ENCODE measurements around the gene LRRC27. TPM values are rescaled to one million over a fixed set of nuclear protein-coding genes. Genes with fewer than 3 reads are reported as not detected.
"Not testable (repeated sequence)": the region's sequence is repeated elsewhere in the genome, so short reads cannot be mapped to it uniquely, and the experiment has no call there.

Gene LRRC27
- total RNA-seq, 2 experiments from 2014 or later, result 1.5 to 1.9 TPM

- intact Hi-C loops (cut with micrococcal nuclease), result loop anchor here (10.0 kb wide), 1 partner anchor 254 kb away; no protein-coding TSS in a partner anchor
- not testable (repeated sequence) for H3K27me3 Mint-ChIP-seq (ENCODE audit: low read depth); H3K27ac Mint-ChIP-seq; H3K36me3 Mint-ChIP-seq (ENCODE audit: low read depth); H3K4me3 Mint-ChIP-seq; H3K4me1 Mint-ChIP-seq (ENCODE audit: low read depth); DNase-seq; H3K9me3 Mint-ChIP-seq
- CTCF ChIA-PET, result interaction anchor here (2.1 kb wide), 1 partner anchor 9 kb away, joined by 9 read pairs; no protein-coding TSS in a partner anchor
These were observed 49.0 kb downstream of the LRRC27 start for GRCh38 chr10:132380986-132381385.

- intact Hi-C loops (cut with micrococcal nuclease), result loop anchor here (10.0 kb wide), 1 partner anchor 253 kb away; no protein-coding TSS in a partner anchor
- CTCF ChIA-PET, result interaction anchor here (1.1 to 2.1 kb wide), 2 partner anchors 9 to 22 kb away, joined by 3 to 9 read pairs; no protein-coding TSS in a partner anchor
- peaks cover 4% of the 10 kb centered on the region for H3K4me1 Mint-ChIP-seq (ENCODE audit: low read depth)
- no peaks in the 10 kb centered on the region for H3K36me3 Mint-ChIP-seq (ENCODE audit: low read depth)
- no peak overlapping the region for H3K4me3 Mint-ChIP-seq
- no peak overlapping the region for H3K27ac Mint-ChIP-seq
- no peaks in the 10 kb centered on the region for H3K9me3 Mint-ChIP-seq
- DNase-seq, result no peak
- no peaks in the 10 kb centered on the region for H3K27me3 Mint-ChIP-seq (ENCODE audit: low read depth)
These were observed 49.7 kb downstream of the LRRC27 start for GRCh38 chr10:132381741-132382140.

- intact Hi-C loops (cut with micrococcal nuclease), result loop anchor here (10.0 kb wide), 1 partner anchor 252 kb away; no protein-coding TSS in a partner anchor
- H3K4me3 Mint-ChIP-seq, result no peak overlapping the region
- H3K4me1 Mint-ChIP-seq (ENCODE audit: low read depth), result peaks cover 4% of the 10 kb centered on the region
- no peak for DNase-seq
- CTCF ChIA-PET, result interaction anchor here (1.1 to 2.1 kb wide), 2 partner anchors 10 to 22 kb away, joined by 3 to 9 read pairs; no protein-coding TSS in a partner anchor
- H3K36me3 Mint-ChIP-seq (ENCODE audit: low read depth), result no peaks in the 10 kb centered on the region
- no peaks in the 10 kb centered on the region for H3K27me3 Mint-ChIP-seq (ENCODE audit: low read depth)
- no peaks in the 10 kb centered on the region for H3K9me3 Mint-ChIP-seq
- H3K27ac Mint-ChIP-seq, result no peak overlapping the region
These were observed 50.4 kb downstream of the LRRC27 start for GRCh38 chr10:132382231-132382922.

GRCh38 chr10:132383101-132383500, 51.1 kb downstream of the LRRC27 start:
- intact Hi-C loops (cut with micrococcal nuclease), result loop anchor here (10.0 kb wide), 1 partner anchor 252 kb away; no protein-coding TSS in a partner anchor
- no peak overlapping the region for H3K27ac Mint-ChIP-seq
- no peak for DNase-seq
- no peak overlapping the region for H3K4me3 Mint-ChIP-seq
- CTCF ChIA-PET, result no interaction called here
- no peaks in the 10 kb centered on the region for H3K9me3 Mint-ChIP-seq
- H3K27me3 Mint-ChIP-seq (ENCODE audit: low read depth), result no peaks in the 10 kb centered on the region
- H3K36me3 Mint-ChIP-seq (ENCODE audit: low read depth), result no peaks in the 10 kb centered on the region
- H3K4me1 Mint-ChIP-seq (ENCODE audit: low read depth), result peaks cover 7% of the 10 kb centered on the region

- no peak overlapping the region for H3K4me3 Mint-ChIP-seq
- H3K9me3 Mint-ChIP-seq, result no peaks in the 10 kb centered on the region
- no peak for DNase-seq
- peaks cover 7% of the 10 kb centered on the region for H3K4me1 Mint-ChIP-seq (ENCODE audit: low read depth)
- H3K36me3 Mint-ChIP-seq (ENCODE audit: low read depth), result no peaks in the 10 kb centered on the region
- no peaks in the 10 kb centered on the region for H3K27me3 Mint-ChIP-seq (ENCODE audit: low read depth)
- no peak overlapping the region for H3K27ac Mint-ChIP-seq
- CTCF ChIA-PET, result no interaction called here
- intact Hi-C loops (cut with micrococcal nuclease), result loop anchor here (10.0 kb wide), 1 partner anchor 251 kb away; no protein-coding TSS in a partner anchor
These were observed 51.8 kb downstream of the LRRC27 start for GRCh38 chr10:132383751-132384196.

GRCh38 chr10:132384618-132385388, 52.8 kb downstream of the LRRC27 start:
- intact Hi-C loops (cut with micrococcal nuclease), result loop anchor here (10.0 kb wide), 1 partner anchor 250 kb away; no protein-coding TSS in a partner anchor
- no peaks in the 10 kb centered on the region for H3K27me3 Mint-ChIP-seq (ENCODE audit: low read depth)
- DNase-seq, result no peak
- peaks cover 7% of the 10 kb centered on the region for H3K4me1 Mint-ChIP-seq (ENCODE audit: low read depth)
- H3K4me3 Mint-ChIP-seq, result no peak overlapping the region
- H3K9me3 Mint-ChIP-seq, result no peaks in the 10 kb centered on the region
- no peaks in the 10 kb centered on the region for H3K36me3 Mint-ChIP-seq (ENCODE audit: low read depth)
- CTCF ChIA-PET, result interaction anchor here (0.5 kb wide), 1 partner anchor 187 kb away, joined by 3 read pairs; no protein-coding TSS in a partner anchor
- H3K27ac Mint-ChIP-seq, result no peak overlapping the region

GRCh38 chr10:132385389-132385667, 53.3 kb downstream of the LRRC27 start:
- Mint-ChIP-seq H3K4me1 (ENCODE audit: low read depth) (peaks cover 7% of the 10 kb centered on the region), H3K9me3 (no peaks in the 10 kb centered on the region), H3K27me3 (ENCODE audit: low read depth) (no peaks in the 10 kb centered on the region), H3K27ac (no peak overlapping the region), H3K36me3 (ENCODE audit: low read depth) (no peaks in the 10 kb centered on the region), H3K4me3 (no peak overlapping the region)
- DNase-seq, result no peak
- intact Hi-C loops (cut with micrococcal nuclease), result loop anchor here (10.0 kb wide), 1 partner anchor 249 kb away; no protein-coding TSS in a partner anchor
- CTCF ChIA-PET, result no interaction called here

GRCh38 chr10:132385721-132386418, 53.9 kb downstream of the LRRC27 start:
- DNase-seq, result no peak
- Mint-ChIP-seq H3K36me3 (ENCODE audit: low read depth) (no peaks in the 10 kb centered on the region), H3K27me3 (ENCODE audit: low read depth) (no peaks in the 10 kb centered on the region), H3K27ac (no peak overlapping the region), H3K9me3 (no peaks in the 10 kb centered on the region), H3K4me3 (no peak overlapping the region), H3K4me1 (ENCODE audit: low read depth) (peaks cover 7% of the 10 kb centered on the region)
- CTCF ChIA-PET, result interaction anchor here (1.0 kb wide), 1 partner anchor 68 kb away, joined by 3 read pairs; no protein-coding TSS in a partner anchor
- intact Hi-C loops (cut with micrococcal nuclease), result loop anchor here (10.0 kb wide), 1 partner anchor 249 kb away; no protein-coding TSS in a partner anchor

GRCh38 chr10:132386419-132386831, 54.4 kb downstream of the LRRC27 start:
- DNase-seq, result no peak
- intact Hi-C loops (cut with micrococcal nuclease), result loop anchor here (10.0 kb wide), 1 partner anchor 248 kb away; no protein-coding TSS in a partner anchor

GRCh38 chr10:132386896-132387295, 54.9 kb downstream of the LRRC27 start:
- DNase-seq; H3K36me3 Mint-ChIP-seq (ENCODE audit: low read depth); H3K4me3 Mint-ChIP-seq; H3K27ac Mint-ChIP-seq; H3K9me3 Mint-ChIP-seq; CTCF ChIA-PET; H3K4me1 Mint-ChIP-seq (ENCODE audit: low read depth); H3K27me3 Mint-ChIP-seq (ENCODE audit: low read depth): not testable (repeated sequence)
- intact Hi-C loops (cut with micrococcal nuclease), result loop anchor here (10.0 kb wide), 1 partner anchor 248 kb away; no protein-coding TSS in a partner anchor

More at GRCh38 chr10:132386419-132386831, 54.4 kb downstream of the LRRC27 start:
- Mint-ChIP-seq H3K4me3 (no peak overlapping the region), H3K27ac (no peak overlapping the region), H3K9me3 (no peaks in the 10 kb centered on the region), H3K27me3 (ENCODE audit: low read depth) (no peaks in the 10 kb centered on the region), H3K4me1 (ENCODE audit: low read depth) (peaks cover 7% of the 10 kb centered on the region), H3K36me3 (ENCODE audit: low read depth) (no peaks in the 10 kb centered on the region)
- CTCF ChIA-PET, result interaction anchor here (1.0 kb wide), 1 partner anchor 68 kb away, joined by 3 read pairs; no protein-coding TSS in a partner anchor

- H3K9me3 Mint-ChIP-seq, result peaks cover 7% of the 10 kb centered on the region
- no peak overlapping the region for H3K4me3 Mint-ChIP-seq
- no peaks in the 10 kb centered on the region for H3K27me3 Mint-ChIP-seq (ENCODE audit: low read depth)
- peak overlapping the region; percentile 58 for H3K27ac Mint-ChIP-seq
- CTCF ChIA-PET, result interaction anchor here (1.0 kb wide), 3 partner anchors 10 to 67 kb away, joined by 3 to 9 read pairs (median 3); no protein-coding TSS in a partner anchor
- intact Hi-C loops (cut with micrococcal nuclease), result loop anchor here (1.0 to 10.0 kb wide), 3 partner anchors 60 to 247 kb away; no protein-coding TSS in a partner anchor
- H3K36me3 Mint-ChIP-seq (ENCODE audit: low read depth), result no peaks in the 10 kb centered on the region
- DNase-seq, result peak; percentile 79
- H3K4me1 Mint-ChIP-seq (ENCODE audit: low read depth), result peaks cover 2% of the 10 kb centered on the region
These were observed 55.8 kb downstream of the LRRC27 start for GRCh38 chr10:132387764-132388210.
